GM12878 (cell line): ENCODE measurements around the gene AP2A2. TPM values are rescaled to one million over a fixed set of nuclear protein-coding genes. Genes with fewer than 3 reads are reported as not detected.

Experiments
- ATAC-seq: fragments of 200-7000 bp; cut with Tn5 transposase; 3 replicates; pipeline ENCODE4 v1.9.1; 2020; ENCODE audit warnings: mild to moderate bottlenecking, moderate library complexity
- BruUV-seq: library from RNA; stranded (reverse); fragments of 400-500 nt; replicated peaks from 2 replicates; lab custom pipeline; 2021; lab: Mats Ljungman, UMichigan
- CTCF ChIA-PET: fragments of 300-600 bp; sonication (Branson Sonifier 250); formaldehyde crosslinking; extraction: SDS; loops from one replicate; lab custom pipeline; 2021; ENCODE audit warnings: inconsistent platforms; lab: Yijun Ruan, JAX
- POLR2A ChIA-PET: fragments of 350-600 bp; formaldehyde crosslinking; extraction: SDS; loops from one replicate; lab custom pipeline; 2021; ENCODE audit warnings: inconsistent platforms; lab: Charles Lee
- RAD21 ChIA-PET: fragments of 300-600 bp; sonication (Branson Sonifier 250); formaldehyde crosslinking; loops from one replicate; lab custom pipeline; 2023; ENCODE audit warnings: antibody characterized with exemption; ENCODE audit not compliant: unreplicated experiment; lab: Charles Lee
- SMC1A ChIA-PET: fragments of 300-600 bp; sonication (Branson Sonifier 250); formaldehyde crosslinking; loops from one replicate; lab custom pipeline; 2023; ENCODE audit not compliant: unreplicated experiment, uncharacterized antibody; lab: Charles Lee
- DNase-seq: peaks from one replicate; pipeline ENCODE4 v3.0.0-alpha.2; 2011; ENCODE audit warnings: low read depth, low spot score
- FAIRE-seq: peaks from 3 replicates; lab custom pipeline; 2011; peaks lifted over from hg19 to GRCh38; lab: Jason Lieb, UNC
- H2AFZ ChIP-seq: 2 replicates; pipeline ENCODE4 v1.6.0; 2011; ENCODE audit warnings: low read depth, low read length, control low read depth; ENCODE audit not compliant: control insufficient read depth
- H3K27ac ChIP-seq: 2 replicates; pipeline ENCODE4 v1.5.1; 2011; ENCODE audit warnings: control low read depth; ENCODE audit not compliant: control insufficient read depth, insufficient read depth
- H3K27me3 ChIP-seq, 2 experiments: replicated peaks in 1 of 2; 2 replicates each; pipeline versions ENCODE4 v1.6.0 to v1.6.1; 2011; ENCODE audit warnings: low read length in 1 of 2; ENCODE audit not compliant: control insufficient read depth in 2 of 2, insufficient read depth in 2 of 2
- H3K36me3 ChIP-seq, 2 experiments: 2 replicates each; pipeline ENCODE4 v1.5.1; 2011; ENCODE audit warnings: low read length in 1 of 2; ENCODE audit not compliant: control insufficient read depth in 2 of 2, insufficient read depth in 2 of 2
- H3K4me1 ChIP-seq: 2 replicates; pipeline ENCODE4 v1.6.1; 2011; ENCODE audit warnings: mild to moderate bottlenecking, low read length, moderate library complexity, mixed read lengths; ENCODE audit not compliant: control insufficient read depth, insufficient read depth
- H3K4me2 ChIP-seq: 2 replicates; pipeline ENCODE4 v1.6.0; 2011; ENCODE audit warnings: control low read depth; ENCODE audit not compliant: control insufficient read depth, insufficient read depth
- H3K4me3 ChIP-seq: fragments of 200-600 bp; sonication (generic); 2 replicates; pipeline ENCODE4 v1.5.1; 2016
- H3K79me2 ChIP-seq: 2 replicates; pipeline ENCODE4 v1.6.0; 2011; ENCODE audit warnings: low read length; ENCODE audit not compliant: control insufficient read depth, insufficient read depth
- H3K9ac ChIP-seq: 2 replicates; pipeline ENCODE4 v1.8.0; 2011; ENCODE audit warnings: low read length, control low read depth, mixed read lengths; ENCODE audit not compliant: control insufficient read depth, insufficient read depth
- H3K9me3 ChIP-seq: replicated peaks from 3 replicates; pipeline ENCODE4 v1.5.1; 2011; ENCODE audit warnings: mild to moderate bottlenecking, low read length; ENCODE audit not compliant: control insufficient read depth, insufficient read depth
- H4K20me1 ChIP-seq: 2 replicates; pipeline ENCODE4 v1.6.0; 2011; ENCODE audit not compliant: control insufficient read depth, insufficient read depth
- BACH1 ChIP-seq: fragments of 450-650 bp; IDR thresholded peaks from 2 replicates; pipeline ENCODE4 v1.6.1; 2017; ENCODE audit warnings: mild to moderate bottlenecking, borderline replicate concordance
- BMI1 ChIP-seq: fragments of 450-650 bp; IDR thresholded peaks from 2 replicates; pipeline ENCODE4 v1.6.1; 2016; ENCODE audit warnings: mild to moderate bottlenecking, moderate library complexity, borderline replicate concordance
- EP300 ChIP-seq, 2 experiments: fragments of 150-350 bp in 1 of 2; IDR thresholded peaks; 2 replicates each; pipeline ENCODE4 v1.6.1; 2011 to 2012; ENCODE audit warnings: low read depth in 2 of 2, low read length in 2 of 2, borderline replicate concordance in 1 of 2, improper control_type of control experiment in 1 of 2, inconsistent platforms in 1 of 2; ENCODE audit not compliant: control insufficient read depth in 1 of 2
- EZH2 ChIP-seq: IDR thresholded peaks from 2 replicates; pipeline ENCODE4 v1.6.1; 2012; ENCODE audit warnings: low read depth, mild to moderate bottlenecking, control low read depth, inconsistent platforms, low read length, borderline replicate concordance; ENCODE audit not compliant: control insufficient read depth
- FOXK2 ChIP-seq: fragments of 450-650 bp; IDR thresholded peaks from 2 replicates; pipeline ENCODE4 v1.6.1; 2017; ENCODE audit warnings: mild to moderate bottlenecking, moderate library complexity
- HDAC2 ChIP-seq: fragments of 200-600 bp; sonication (generic); IDR thresholded peaks from 2 replicates; pipeline ENCODE4 v1.6.1; 2017
- HSF1 ChIP-seq: fragments of 150-350 bp; IDR thresholded peaks from 2 replicates; pipeline ENCODE4 v1.6.1; 2014; ENCODE audit warnings: mild to moderate bottlenecking, low read depth, low read length
- MLLT1 ChIP-seq: fragments of 450-650 bp; IDR thresholded peaks from 2 replicates; pipeline ENCODE4 v1.6.1; 2016; ENCODE audit warnings: mild to moderate bottlenecking
- POLR2AphosphoS2 ChIP-seq: IDR thresholded peaks from 2 replicates; pipeline ENCODE4 v1.6.1; 2011; ENCODE audit warnings: low read depth, mild to moderate bottlenecking, low read length, improper control_type of control experiment, moderate library complexity
- RCOR1 ChIP-seq: conservative IDR thresholded peaks from 2 replicates; pipeline ENCODE4 v1.6.1; 2012; ENCODE audit warnings: low read depth, low read length, improper control_type of control experiment
- SMAD5 ChIP-seq: IDR thresholded peaks from 2 replicates; pipeline ENCODE4 v1.6.1; 2016; ENCODE audit warnings: antibody characterized with exemption, low read depth
- ZNF384 ChIP-seq: IDR thresholded peaks from 2 replicates; pipeline ENCODE4 v1.6.1; 2012; ENCODE audit warnings: low read depth, mild to moderate bottlenecking, low read length, improper control_type of control experiment, borderline replicate concordance
- ZNF592 ChIP-seq: fragments of 450-650 bp; IDR thresholded peaks from 2 replicates; pipeline ENCODE4 v1.6.1; 2017; ENCODE audit warnings: mild to moderate bottlenecking, moderate library complexity
- ZZZ3 ChIP-seq: IDR thresholded peaks from 2 replicates; pipeline ENCODE4 v1.6.1; 2011; ENCODE audit warnings: low read depth; ENCODE audit not compliant: control insufficient read depth, insufficient read length
- WGBS: methylation state at CpG from one replicate; pipeline ENCODE4 v1.1.6; 2016; ENCODE audit warnings: low lambda C conversion rate; ENCODE audit not compliant: insufficient replicate concordance, insufficient coverage; ENCODE audit errors: missing lambda C conversion rate; 5-methylcytosine and 5-hydroxymethylcytosine counted together
- in situ Hi-C: fragments of 300-500 bp; cut with MboI; formaldehyde crosslinking; loops from 9 replicates; pipeline ENCODE4 v1.14.3; 2018; ENCODE audit warnings: mixed read lengths
- intact Hi-C: fragments of 100-400 bp; cut with micrococcal nuclease; formaldehyde crosslinking; loops from one replicate; pipeline ENCODE4 v1.14.2; 2022; ENCODE audit not compliant: unreplicated experiment
- polyA plus RNA-seq, 11 experiments: library from polyadenylated mRNA; depleted of rRNA in 4 of 11; unstranded in 6 of 11; stranded (reverse) in 5 of 11; fragments of >200 nt; fragmentation: Nextera tagmentation in 4 of 11; fragmentation: Illumina TruSeq in 1 of 11; extraction: Ambion mirVana in 4 of 11; extraction: Trizol in 1 of 11; gene quantifications; 1 replicate in 1 of 11; 2 replicates in 10 of 11; pipeline versions ENCODE4 v1.2.1 to v1.2.3, GENCODE V29; 2011 to 2016; ENCODE audit warnings: inconsistent platforms in 2 of 11, missing spikeins in 2 of 11, low read depth in 1 of 11
- total RNA-seq, 4 experiments: library from RNA; depleted of rRNA in 3 of 4; stranded (reverse); fragments of >200 nt in 3 of 4; fragmentation: Illumina TruSeq in 1 of 4; extraction: Trizol in 1 of 4; gene quantifications; 2 replicates each; pipeline versions ENCODE4 v1.2.1 to v1.2.3, GENCODE V29; 2013 to 2021

AP2A2 gene
- total and polyA plus RNA-seq, 10 of the 15 experiments (the other 5 are each of a cell fraction or from before 2014, with no cell fraction given) = 0.58 to 48.8 (median 18.2) TPM

GRCh38 chr11:1008001-1008802 is 82.5 kb downstream of the AP2A2 start (continued):
- no peak for TF ChIP-seq ZNF592

- no peaks in the 10 kb centered on the region for H3K9me3 ChIP-seq
- 96% methylated on average over 11 of the region's 11 CpGs for WGBS
- RAD21 ChIA-PET = no interaction called here
- intact Hi-C loops (no loop called here), in situ Hi-C loops (no loop called here)
- SMC1A ChIA-PET = no interaction called here
- FAIRE-seq = no peak
- no peak for DNase-seq
- POLR2A ChIA-PET = no interaction called here
- no peak overlapping the region for H2AFZ ChIP-seq
- BruUV-seq = no TSS peak
- H3K9ac ChIP-seq = no peak overlapping the region
- peaks cover 8 to 12% of the 10 kb centered on the region in 2 experiments; a peak in 3 of 4 replicates for H3K36me3 ChIP-seq
- H3K4me1 ChIP-seq = no peaks in the 10 kb centered on the region
- no peak overlapping the region for H3K4me2 ChIP-seq
- no peak overlapping the region for H3K27ac ChIP-seq
- H3K79me2 ChIP-seq = no peaks in the 10 kb centered on the region
- ATAC-seq = no peak
- no peaks in the 10 kb centered on the region for H3K27me3 ChIP-seq
- CTCF ChIA-PET = no interaction called here
- no peaks in the 10 kb centered on the region for H4K20me1 ChIP-seq
- no peak overlapping the region for H3K4me3 ChIP-seq
- TF ChIP-seq FOXK2 (no peak), SMAD5 (no peak), ZNF384 (no peak), ZZZ3 (no peak), BACH1 (no peak), BMI1 (no peak), RCOR1 (no peak), POLR2AphosphoS2 (no peak), HSF1 (no peak), MLLT1 (no peak), HDAC2 (no peak), EP300 (IDR thresholded peaks at IDR 0.05; ENCODE audit: borderline replicate concordance in 1 of 2, control insufficient read depth in 1 of 2, low read depth in 2 of 2, low read length in 2 of 2) (no peak), EZH2 (no peak)
Observed at GRCh38 chr11:1008803-1009145, 83.1 kb downstream of the AP2A2 start.
